Renal cortex interstitium (tissue), 11 donors: ENCODE measurements around the gene CDC16. TPM values are rescaled to one million over a fixed set of nuclear protein-coding genes. Genes with fewer than 3 reads are reported as not detected.
A peak's percentile ranks its signal among the peaks of the same experiment; 100 is the strongest.

ENCODE experiments used
- DNase-seq, 11 donors: peaks; one replicate each; pipeline ENCODE4 v3.0.0-alpha.2; 2013; ENCODE audit warnings: low read depth in 9 of 11, low spot score in 4 of 11; ENCODE audit errors: extremely low read depth in 1 of 11
- polyA plus RNA-seq, 3 donors: library from polyadenylated mRNA; unstranded; fragments of 120-200 nt; gene quantifications; one replicate each; pipeline ENCODE4 v1.2.1, GENCODE V29; 2013; ENCODE audit not compliant: insufficient read length in 3 of 3

Gene CDC16
- polyA plus RNA-seq, 3 donors, result 105 to 131 (median 130) TPM

GRCh38 chr13:114219392-114219791 is 15.3 kb upstream of the CDC16 start:
- DNase-seq, result no peak

GRCh38 chr13:114222461-114222968 is 12.2 kb upstream of the CDC16 start:
- no peak for DNase-seq

GRCh38 chr13:114224201-114224600 is 10.5 kb upstream of the CDC16 start:
- no peak for DNase-seq

GRCh38 chr13:114225610-114226009 is 9.1 kb upstream of the CDC16 start:
- DNase-seq, result no peak

GRCh38 chr13:114226088-114226487 is 8.6 kb upstream of the CDC16 start:
- DNase-seq, result no peak

GRCh38 chr13:114226699-114227323 is 7.9 kb upstream of the CDC16 start:
- peak; percentile 70 to 86 (median 78) for DNase-seq

GRCh38 chr13:114227528-114227927 is 7.2 kb upstream of the CDC16 start:
- DNase-seq, result no peak

- DNase-seq, result no peak
Measured at GRCh38 chr13:114228176-114228575, 6.5 kb upstream of the CDC16 start.

- DNase-seq, result no peak
Measured at GRCh38 chr13:114229506-114229905, 5.2 kb upstream of the CDC16 start.

GRCh38 chr13:114230117-114230516 is 4.6 kb upstream of the CDC16 start:
- no peak for DNase-seq

GRCh38 chr13:114230575-114230974 is 4.1 kb upstream of the CDC16 start:
- no peak for DNase-seq

- DNase-seq, result no peak
Measured at GRCh38 chr13:114231886-114232285, 2.8 kb upstream of the CDC16 start.

GRCh38 chr13:114234266-114234644 is 442 bp upstream of the CDC16 start:
- no peak for DNase-seq

GRCh38 chr13:114235697-114236096 is 1.0 kb downstream of the CDC16 start:
- DNase-seq, result no peak

GRCh38 chr13:114236227-114236626 is 1.5 kb downstream of the CDC16 start:
- DNase-seq, result no peak

GRCh38 chr13:114237415-114238112 is 2.9 kb downstream of the CDC16 start:
- DNase-seq, result no peak

GRCh38 chr13:114241918-114242317 is 7.2 kb downstream of the CDC16 start:
- DNase-seq, result no peak

- no peak for DNase-seq
Measured at GRCh38 chr13:114243971-114244370, 9.3 kb downstream of the CDC16 start.

GRCh38 chr13:114244637-114245036 is 9.9 kb downstream of the CDC16 start:
- no peak for DNase-seq

- DNase-seq, result no peak
Measured at GRCh38 chr13:114248011-114248410, 13.3 kb downstream of the CDC16 start.

GRCh38 chr13:114249077-114249476 is 14.4 kb downstream of the CDC16 start:
- no peak for DNase-seq
